ENCODE results near the gene NFRKB. TPM values are rescaled to one million over a fixed set of nuclear protein-coding genes. Genes with fewer than 3 reads are reported as not detected.

The NFRKB gene
- 10.2 to 14.1 TPM (median 13.1 TPM) in 5 replicates for total RNA-seq (2022; extraction: Qiagen RNA extraction; ENCODE audit: low read depth)

DNA sequence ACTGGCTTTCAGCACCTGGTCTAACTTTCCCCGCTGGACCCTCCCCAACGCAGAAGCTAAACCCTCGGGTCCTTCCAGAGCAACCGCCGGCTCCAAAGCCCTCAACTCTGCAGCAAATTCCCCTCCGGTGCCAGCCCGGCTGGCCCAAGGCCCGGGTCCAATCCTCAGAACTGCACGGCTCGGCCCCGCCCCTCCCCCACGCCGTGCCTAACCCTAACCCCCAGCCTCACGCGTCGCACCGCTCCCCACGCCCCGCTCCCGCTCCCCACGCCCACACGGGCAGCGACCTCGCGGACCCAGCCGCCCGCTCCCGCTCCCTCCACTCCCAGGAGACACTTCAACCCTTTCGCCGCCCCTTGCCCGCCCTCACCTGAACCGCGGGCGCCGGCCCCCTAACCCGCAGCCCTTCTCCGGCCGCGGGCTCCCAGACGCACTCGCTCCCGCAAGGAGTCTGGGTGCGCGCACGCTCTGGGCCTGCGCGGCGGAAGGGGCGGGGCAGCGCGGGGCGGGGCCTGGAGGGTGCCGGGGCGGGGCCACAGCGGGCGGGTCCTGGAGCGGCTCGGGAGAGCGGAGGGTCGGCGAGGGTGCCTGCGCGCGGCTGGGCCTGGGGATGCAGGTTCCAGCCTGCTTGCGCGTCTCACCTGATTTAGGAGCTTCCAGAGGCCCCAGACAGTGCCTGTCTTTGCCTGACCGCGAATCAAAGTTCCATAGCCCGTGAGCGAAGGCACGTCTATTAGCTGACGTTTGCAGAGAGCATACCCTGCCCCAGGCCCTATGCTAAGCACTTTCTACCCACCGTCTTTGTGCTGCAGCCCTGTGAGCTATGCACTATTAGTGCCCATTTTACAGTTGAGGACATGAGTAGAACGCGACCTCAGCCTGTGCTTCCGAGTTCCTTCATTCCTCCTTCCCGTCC is at the start of gene NFRKB:
Gene NFRKB (minus strand): TSS at position 453 of the 916 bp plus-strand sequence. CDS start 2,729 bp downstream, outside the sequence.

Other genes starting within 250 kb of the NFRKB start
- gene TMEM45B, start 79.7 kb downstream of the NFRKB start, total RNA-seq (2022; extraction: Qiagen RNA extraction; ENCODE audit: low read depth), result 0.13 to 0.17 TPM (median 0.16 TPM) in 3 of 5 replicates, not detected in the others
- 1.3 to 2.4 TPM (median 1.6 TPM) in 5 replicates for gene PRDM10, start 107.3 kb upstream of the NFRKB start, total RNA-seq (2022; extraction: Qiagen RNA extraction; ENCODE audit: low read depth)
- gene APLP2, start 174.3 kb upstream of the NFRKB start, total RNA-seq (2022; extraction: Qiagen RNA extraction; ENCODE audit: low read depth), result 154 to 190 TPM (median 179 TPM) in 5 replicates

Measured in A549 treated with GW870086 at 1 μM for 4 hours (cell line).